ENCODE measurements around the gene NUAK1.

Gene NUAK1

DNA sequence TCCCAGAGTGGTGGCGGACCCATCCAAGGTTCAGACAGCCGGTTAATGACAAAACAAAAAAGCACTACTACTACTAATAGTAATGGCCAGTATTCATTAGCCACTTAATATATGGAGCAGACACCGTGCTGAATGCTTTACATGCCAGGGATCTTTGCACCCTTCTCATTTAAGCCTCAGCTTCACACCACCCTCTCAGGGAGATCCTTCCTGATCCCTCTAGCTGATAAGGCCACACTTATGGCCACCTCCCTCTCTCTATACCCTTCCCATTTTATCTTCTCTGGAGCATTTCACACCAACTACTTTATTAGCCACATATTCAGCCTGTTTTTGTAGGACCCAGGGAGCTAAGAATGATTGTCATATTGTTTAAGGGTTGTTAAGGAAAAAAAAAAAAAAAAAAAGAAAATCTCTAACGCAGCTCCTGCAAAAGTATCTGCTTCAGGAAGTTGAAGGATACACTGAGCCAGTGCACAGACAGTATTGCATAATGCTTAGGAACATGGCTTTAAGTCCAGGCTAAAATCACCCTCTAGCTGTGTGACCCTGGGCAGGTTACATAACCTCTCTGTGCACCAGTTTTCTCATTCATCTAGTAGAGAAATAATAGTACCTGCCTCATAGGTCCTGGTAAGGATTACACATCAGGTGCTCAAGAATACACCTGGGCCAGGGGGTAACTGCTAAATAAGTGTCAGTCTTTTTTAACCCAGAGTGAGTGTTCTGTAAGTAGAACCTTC lies 29.4 kb downstream of the NUAK1 start:
- DNase-seq (ENCODE audit: extremely low spot score): no peak
- ChIA-PET POLR2A (no interaction called here), CTCF (interaction anchor here (4.9 kb wide), 1 partner anchor 8 kb away, joined by 21 read pairs; no protein-coding TSS in a partner anchor)
- TF ChIP-seq, protein P1, sequence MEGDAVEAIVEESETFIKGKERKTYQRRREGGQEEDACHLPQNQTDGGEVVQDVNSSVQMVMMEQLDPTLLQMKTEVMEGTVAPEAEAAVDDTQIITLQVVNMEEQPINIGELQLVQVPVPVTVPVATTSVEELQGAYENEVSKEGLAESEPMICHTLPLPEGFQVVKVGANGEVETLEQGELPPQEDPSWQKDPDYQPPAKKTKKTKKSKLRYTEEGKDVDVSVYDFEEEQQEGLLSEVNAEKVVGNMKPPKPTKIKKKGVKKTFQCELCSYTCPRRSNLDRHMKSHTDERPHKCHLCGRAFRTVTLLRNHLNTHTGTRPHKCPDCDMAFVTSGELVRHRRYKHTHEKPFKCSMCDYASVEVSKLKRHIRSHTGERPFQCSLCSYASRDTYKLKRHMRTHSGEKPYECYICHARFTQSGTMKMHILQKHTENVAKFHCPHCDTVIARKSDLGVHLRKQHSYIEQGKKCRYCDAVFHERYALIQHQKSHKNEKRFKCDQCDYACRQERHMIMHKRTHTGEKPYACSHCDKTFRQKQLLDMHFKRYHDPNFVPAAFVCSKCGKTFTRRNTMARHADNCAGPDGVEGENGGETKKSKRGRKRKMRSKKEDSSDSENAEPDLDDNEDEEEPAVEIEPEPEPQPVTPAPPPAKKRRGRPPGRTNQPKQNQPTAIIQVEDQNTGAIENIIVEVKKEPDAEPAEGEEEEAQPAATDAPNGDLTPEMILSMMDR (IDR thresholded peaks at IDR 0.05; ENCODE audit: control extremely low read depth, extremely low read depth, low read depth, missing control alignments): no peak

DNA sequence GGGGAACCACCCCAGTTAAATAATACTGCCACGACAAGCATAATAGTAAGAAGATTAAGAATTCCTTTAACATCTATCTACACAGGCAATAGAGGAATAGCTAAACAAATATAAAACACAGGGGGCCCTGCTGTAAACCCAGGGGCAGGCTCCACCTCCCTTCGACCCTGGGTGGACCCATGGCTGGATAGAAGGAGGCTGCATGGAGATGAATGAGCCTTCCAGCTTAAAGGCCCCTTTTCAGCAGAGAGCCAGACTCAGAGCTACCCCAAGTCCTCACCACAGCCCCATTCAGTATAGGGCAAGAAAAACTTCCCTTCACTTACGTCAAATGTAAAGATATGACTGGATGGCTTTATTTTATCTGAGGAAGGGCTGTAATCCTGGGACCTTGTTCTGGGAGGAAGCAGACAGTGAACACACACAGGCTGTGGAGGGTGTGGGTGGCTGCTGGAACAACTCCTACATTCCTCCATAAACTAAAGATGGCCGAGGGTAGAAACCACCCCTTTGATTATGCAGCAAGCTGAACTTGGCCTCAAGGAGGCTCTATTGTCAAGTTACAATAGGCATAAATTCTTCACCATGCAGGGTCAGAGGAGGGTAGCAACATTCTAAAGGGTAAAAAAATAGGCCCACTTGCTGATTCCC lies 30.4 kb downstream of the NUAK1 start:
- CTCF ChIA-PET: interaction anchor here (1.0 to 4.9 kb wide), 2 partner anchors 9 to 28 kb away, joined by 4 to 21 read pairs; no protein-coding TSS in a partner anchor
- POLR2A ChIA-PET: no interaction called here
- TF ChIP-seq, protein P1 (IDR thresholded peaks at IDR 0.05; ENCODE audit: control extremely low read depth, extremely low read depth, low read depth, missing control alignments): no peak
- DNase-seq (ENCODE audit: extremely low spot score): no peak

DNA sequence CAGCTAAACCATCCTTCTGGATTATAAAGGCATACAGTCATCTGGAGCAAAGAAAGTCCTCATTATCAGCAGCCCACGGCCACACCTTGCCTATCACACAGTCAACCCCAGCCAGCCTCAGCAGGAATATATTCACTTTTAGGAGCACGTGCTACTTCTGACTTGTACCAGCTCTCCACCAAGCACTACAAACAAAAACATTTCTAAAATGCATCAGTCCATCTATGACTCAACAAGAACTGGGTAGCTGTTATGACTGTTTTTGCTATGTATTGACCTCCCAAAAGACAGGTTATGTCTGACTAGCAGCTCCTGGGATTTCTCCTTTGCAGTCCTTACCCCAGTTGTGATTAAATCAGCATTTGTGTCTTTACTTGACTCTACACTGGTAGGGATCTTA lies 31.2 kb downstream of the NUAK1 start:
- DNase-seq (ENCODE audit: extremely low spot score): no peak
- POLR2A ChIA-PET: no interaction called here
- CTCF ChIA-PET: interaction anchor here (0.7 to 4.9 kb wide), 4 partner anchors 10 to 29 kb away, joined by 3 to 21 read pairs (median 4); no protein-coding TSS in a partner anchor
- TF ChIP-seq, protein P1 (IDR thresholded peaks at IDR 0.05; ENCODE audit: control extremely low read depth, extremely low read depth, low read depth, missing control alignments): no peak

DNA sequence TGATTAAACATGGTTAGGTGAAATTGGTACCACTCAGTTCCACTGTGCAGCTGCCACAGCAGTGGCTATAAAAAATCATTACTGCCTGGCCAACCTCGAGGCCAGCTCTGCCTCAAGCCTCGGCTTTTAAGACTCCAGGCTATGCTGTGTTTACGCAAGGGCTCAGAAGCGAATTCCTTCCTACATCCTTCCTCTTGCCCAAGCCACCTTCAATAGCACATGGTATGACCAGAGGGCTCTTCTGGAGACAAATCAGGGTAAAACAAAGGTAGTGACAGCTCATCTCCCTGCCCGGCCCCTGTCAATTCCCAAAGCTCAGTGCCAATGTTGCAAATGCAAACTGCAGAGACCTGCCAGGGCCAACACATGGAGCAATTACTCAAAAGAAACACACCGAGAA lies 31.9 kb downstream of the NUAK1 start:
- TF ChIP-seq, protein P1 (IDR thresholded peaks at IDR 0.05; ENCODE audit: control extremely low read depth, extremely low read depth, low read depth, missing control alignments): no peak
- CTCF ChIA-PET: interaction anchor here (0.7 to 4.9 kb wide), 4 partner anchors 10 to 27 kb away, joined by 3 to 21 read pairs (median 3); no protein-coding TSS in a partner anchor
- DNase-seq (ENCODE audit: extremely low spot score): no peak
- POLR2A ChIA-PET: no interaction called here

DNA sequence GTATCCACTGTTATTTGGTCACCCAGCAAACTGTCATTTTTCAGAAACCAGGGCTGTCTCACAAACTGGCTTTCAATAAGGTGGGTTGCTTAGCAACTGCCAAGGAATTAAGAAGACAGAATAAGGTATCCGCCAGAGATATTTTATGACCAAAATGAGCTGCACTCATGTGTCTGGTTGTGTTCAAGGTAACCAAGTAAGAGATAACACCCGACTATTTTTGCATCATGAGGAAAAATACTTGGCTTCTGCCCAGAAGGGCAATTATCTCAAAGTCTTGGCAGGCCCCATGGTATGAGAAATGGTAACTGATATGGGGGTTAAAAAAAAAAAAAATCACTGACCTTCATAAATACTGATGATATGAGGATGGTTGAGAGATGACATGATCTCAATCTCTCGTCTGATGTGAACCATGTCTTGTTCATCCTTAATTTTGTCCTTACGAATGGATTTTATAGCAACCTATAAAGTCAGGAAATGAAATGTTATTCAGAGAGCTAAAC lies 32.6 kb downstream of the NUAK1 start:
- ChIA-PET POLR2A (no interaction called here), CTCF (interaction anchor here (1.1 to 4.9 kb wide), 2 partner anchors 11 to 16 kb away, joined by 3 to 21 read pairs; no protein-coding TSS in a partner anchor)
- TF ChIP-seq, protein P1 (IDR thresholded peaks at IDR 0.05; ENCODE audit: control extremely low read depth, extremely low read depth, low read depth, missing control alignments): no peak
- DNase-seq (ENCODE audit: extremely low spot score): no peak

DNA sequence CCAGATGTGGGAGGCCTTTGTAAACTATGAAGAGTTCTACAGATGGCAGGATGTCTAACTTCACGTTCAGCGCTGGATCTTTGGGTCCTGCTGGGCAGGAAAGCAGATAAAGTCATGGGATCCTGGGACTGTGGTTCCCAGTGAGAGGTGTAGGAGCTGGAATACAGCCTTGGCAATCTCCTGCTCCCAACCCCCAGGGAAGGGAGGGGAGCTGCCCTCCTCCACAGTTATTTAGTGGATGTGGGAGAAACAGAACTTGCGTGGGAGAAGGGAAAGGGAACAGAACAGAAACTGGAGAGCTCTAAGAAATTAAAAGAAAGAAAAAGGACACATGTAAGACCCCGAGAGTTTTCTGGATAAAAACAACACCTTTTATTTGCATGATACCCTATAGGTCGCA lies 37.0 kb downstream of the NUAK1 start:
- TF ChIP-seq, protein P1 (IDR thresholded peaks at IDR 0.05; ENCODE audit: control extremely low read depth, extremely low read depth, low read depth, missing control alignments): no peak
- ChIA-PET POLR2A (no interaction called here), CTCF (no interaction called here)
- DNase-seq (ENCODE audit: extremely low spot score): no peak
